ENCODE results near the gene P3H4. TPM values are rescaled to one million over a fixed set of nuclear protein-coding genes. Genes with fewer than 3 reads are reported as not detected.
A peak's percentile ranks its signal among the peaks of the same experiment; 100 is the strongest.

The P3H4 gene
- total and polyA plus RNA-seq, 8 donors = 19.1 to 47.1 (median 31.0) TPM

DNA sequence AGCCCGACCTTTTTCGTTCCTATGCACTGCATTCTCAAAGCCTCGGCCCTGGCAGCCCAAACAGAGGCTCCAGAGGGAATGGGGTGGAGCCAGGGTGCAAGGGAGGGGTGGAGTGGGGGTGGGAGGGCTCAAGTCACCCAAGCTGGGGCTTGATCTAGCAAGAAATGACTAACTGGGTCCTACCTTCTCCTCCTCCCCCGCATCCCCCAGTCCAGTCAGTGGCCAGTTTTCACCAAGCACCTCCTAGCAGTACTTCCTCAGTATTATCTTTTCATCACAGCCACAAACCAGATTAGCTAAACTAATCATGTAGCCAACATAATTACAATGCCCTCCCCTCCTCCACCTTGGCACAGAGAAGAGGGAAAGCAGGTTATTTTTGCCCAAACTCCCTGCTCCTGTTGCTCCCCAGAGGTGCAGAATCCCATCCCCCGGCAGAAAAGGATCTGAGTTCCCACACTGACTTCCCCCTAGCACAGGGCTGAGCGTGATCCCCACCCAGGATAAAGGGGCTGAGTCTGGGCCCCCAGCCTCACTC lies 27.5 kb downstream of the P3H4 start:
- ATAC-seq = peak; percentile 14
- Histone ChIP-seq H3K9me3 (no peaks in the 10 kb centered on the region), H3K4me3 (peak overlapping the region; percentile 57), H3K27me3 (peaks cover 0 to 28% of the 10 kb centered on the region in 2 donors), H3K27ac (peak overlapping the region; percentile 86 to 91), H3K36me3 (no peaks in the 10 kb centered on the region), H3K4me1 (peaks cover 20 to 68% of the 10 kb centered on the region in 2 donors)
- TF ChIP-seq, protein P1, sequence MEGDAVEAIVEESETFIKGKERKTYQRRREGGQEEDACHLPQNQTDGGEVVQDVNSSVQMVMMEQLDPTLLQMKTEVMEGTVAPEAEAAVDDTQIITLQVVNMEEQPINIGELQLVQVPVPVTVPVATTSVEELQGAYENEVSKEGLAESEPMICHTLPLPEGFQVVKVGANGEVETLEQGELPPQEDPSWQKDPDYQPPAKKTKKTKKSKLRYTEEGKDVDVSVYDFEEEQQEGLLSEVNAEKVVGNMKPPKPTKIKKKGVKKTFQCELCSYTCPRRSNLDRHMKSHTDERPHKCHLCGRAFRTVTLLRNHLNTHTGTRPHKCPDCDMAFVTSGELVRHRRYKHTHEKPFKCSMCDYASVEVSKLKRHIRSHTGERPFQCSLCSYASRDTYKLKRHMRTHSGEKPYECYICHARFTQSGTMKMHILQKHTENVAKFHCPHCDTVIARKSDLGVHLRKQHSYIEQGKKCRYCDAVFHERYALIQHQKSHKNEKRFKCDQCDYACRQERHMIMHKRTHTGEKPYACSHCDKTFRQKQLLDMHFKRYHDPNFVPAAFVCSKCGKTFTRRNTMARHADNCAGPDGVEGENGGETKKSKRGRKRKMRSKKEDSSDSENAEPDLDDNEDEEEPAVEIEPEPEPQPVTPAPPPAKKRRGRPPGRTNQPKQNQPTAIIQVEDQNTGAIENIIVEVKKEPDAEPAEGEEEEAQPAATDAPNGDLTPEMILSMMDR (IDR thresholded peaks at IDR 0.05) = no peak
- DNase-seq = no peak
- intact Hi-C loops (cut with DNase I) = no loop called here

DNA sequence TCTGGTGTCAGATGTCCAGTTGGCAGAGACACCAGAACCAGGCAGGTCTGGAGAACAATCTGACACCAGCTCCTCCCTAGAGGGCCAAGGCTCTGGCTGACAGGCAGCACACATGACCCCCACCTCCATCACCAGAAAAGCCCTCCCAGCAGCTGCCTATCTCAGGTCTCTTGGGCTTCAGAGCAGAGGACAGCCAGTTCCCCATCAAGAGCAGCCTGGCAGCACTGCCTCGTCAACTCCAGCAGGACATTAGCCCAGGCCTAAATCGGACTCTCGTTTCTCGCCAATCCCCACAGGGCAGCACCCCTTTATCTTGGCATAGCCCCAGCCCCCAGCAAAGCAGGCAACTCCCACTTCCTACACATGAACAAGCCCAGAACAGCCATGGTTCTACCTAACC lies 29.6 kb downstream of the P3H4 start:
- Histone ChIP-seq H3K4me1 (peaks cover 30 to 84% of the 10 kb centered on the region in 2 donors), H3K4me3 (no peak overlapping the region), H3K27ac (peak overlapping the region; percentile 20 to 48), H3K27me3 (peaks cover 0 to 28% of the 10 kb centered on the region in 2 donors), H3K36me3 (no peaks in the 10 kb centered on the region), H3K9me3 (no peaks in the 10 kb centered on the region)
- ATAC-seq = no peak
- intact Hi-C loops (cut with DNase I) = no loop called here
- no peak for DNase-seq
- TF ChIP-seq, protein P1 (IDR thresholded peaks at IDR 0.05) = no peak

DNA sequence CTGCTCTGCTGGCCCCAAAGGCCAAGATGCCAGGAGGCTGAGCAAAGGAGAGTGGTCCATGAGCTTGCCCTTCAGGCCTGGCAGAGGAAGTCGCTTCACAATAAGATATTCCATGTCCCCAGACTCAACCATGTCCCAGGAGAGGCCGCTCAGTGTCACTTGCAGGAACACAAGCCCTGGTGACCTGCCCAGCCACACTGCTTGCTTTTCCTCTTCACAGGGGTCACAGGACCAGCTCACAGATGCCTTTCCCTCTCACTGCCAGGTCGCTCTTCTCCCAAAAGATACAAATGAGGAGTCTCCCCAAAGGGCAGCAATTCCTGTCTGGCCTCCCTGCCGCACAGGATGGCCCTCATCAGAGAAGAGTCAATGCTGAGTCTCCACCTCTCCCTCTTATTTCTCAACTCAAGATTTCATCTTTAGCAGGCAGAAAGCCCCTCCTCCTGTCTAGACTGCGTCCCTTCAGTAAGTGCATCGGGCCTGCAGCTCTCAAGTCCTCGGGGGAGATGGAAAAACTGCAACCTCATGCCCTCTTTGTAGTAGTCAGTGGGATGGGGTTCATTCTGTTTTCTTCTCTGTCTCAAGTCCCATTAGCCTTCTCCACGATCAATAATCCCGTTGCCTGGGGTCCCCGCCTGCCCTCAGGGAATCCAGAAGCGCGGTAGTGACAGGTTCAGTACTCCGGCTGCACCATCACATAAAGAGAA lies 30.2 kb downstream of the P3H4 start:
- Histone ChIP-seq H3K9me3 (no peaks in the 10 kb centered on the region), H3K27me3 (peaks cover 0 to 25% of the 10 kb centered on the region in 2 donors), H3K4me3 (no peak overlapping the region), H3K36me3 (no peaks in the 10 kb centered on the region), H3K4me1 (peaks cover 33 to 87% of the 10 kb centered on the region in 2 donors), H3K27ac (peak overlapping the region; percentile 20 to 48)
- DNase-seq (no peak), ATAC-seq (no peak)
- intact Hi-C loops (cut with DNase I) = no loop called here
- TF ChIP-seq, protein P1 (IDR thresholded peaks at IDR 0.05) = no peak

DNA sequence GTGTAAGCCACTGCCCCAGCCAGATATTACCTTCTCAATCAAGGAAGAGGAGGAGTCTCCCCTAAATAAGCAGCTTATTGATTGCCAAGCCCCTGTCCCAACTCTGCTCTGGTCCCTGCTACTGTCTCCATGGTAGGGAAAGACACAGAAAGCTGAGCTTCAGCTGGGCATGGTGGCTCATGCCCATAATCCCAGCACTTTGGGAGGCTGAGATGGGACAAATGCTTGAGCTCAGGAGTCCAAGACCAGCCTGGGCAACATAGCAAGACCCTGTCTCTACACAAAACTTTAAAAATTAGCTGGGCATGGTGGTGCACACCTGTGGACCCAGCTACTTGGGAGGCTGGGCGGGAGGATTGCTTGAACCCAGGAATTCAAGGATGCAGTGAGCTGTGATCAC lies 31.8 kb downstream of the P3H4 start:
- no peak for ATAC-seq
- peaks cover 40 to 90% of the 10 kb centered on the region in 2 donors for H3K4me1 ChIP-seq

More for the DNA sequence above, 31.8 kb downstream of the P3H4 start:
- Histone ChIP-seq H3K9me3 (no peaks in the 10 kb centered on the region), H3K27me3 (peaks cover 0 to 9% of the 10 kb centered on the region in 2 donors), H3K4me3 (no peak overlapping the region), H3K27ac (no peak overlapping the region), H3K36me3 (no peaks in the 10 kb centered on the region)
- TF ChIP-seq, protein P1 (IDR thresholded peaks at IDR 0.05) = no peak
- DNase-seq = no peak
- intact Hi-C loops (cut with DNase I) = no loop called here

All from left lung (tissue), 10 donors.